ENCODE data around the gene ANXA9.

- TF ChIP-seq SP2 (tag by site-specific recombination; IDR thresholded peaks at IDR 0.05) (no peak), ZBTB26 (tag by site-specific recombination; optimal IDR thresholded peaks at IDR 0.05) (no peak), ZNF76 (tag by site-specific recombination; IDR thresholded peaks at IDR 0.05; ENCODE audit: borderline replicate concordance, low read depth) (no peak), ZNF473 (tag by site-specific recombination; IDR thresholded peaks at IDR 0.05) (no peak), CTCF (tag by site-specific recombination; IDR thresholded peaks at IDR 0.05) (no peak), ZNF24 (tag by site-specific recombination; IDR thresholded peaks at IDR 0.05) (no peak)
Measured at GRCh38 chr1:150997949-150998348, 15.9 kb downstream of the ANXA9 start.
